ENCODE measurements around the gene CIITA. TPM values are rescaled to one million over a fixed set of nuclear protein-coding genes. Genes with fewer than 3 reads are reported as not detected.

The CIITA gene
- total and polyA plus RNA-seq, 10 of the 15 experiments (the other 5 are each of a cell fraction or from before 2014, with no cell fraction given) = 11.5 to 145 (median 49.7) TPM

DNA sequence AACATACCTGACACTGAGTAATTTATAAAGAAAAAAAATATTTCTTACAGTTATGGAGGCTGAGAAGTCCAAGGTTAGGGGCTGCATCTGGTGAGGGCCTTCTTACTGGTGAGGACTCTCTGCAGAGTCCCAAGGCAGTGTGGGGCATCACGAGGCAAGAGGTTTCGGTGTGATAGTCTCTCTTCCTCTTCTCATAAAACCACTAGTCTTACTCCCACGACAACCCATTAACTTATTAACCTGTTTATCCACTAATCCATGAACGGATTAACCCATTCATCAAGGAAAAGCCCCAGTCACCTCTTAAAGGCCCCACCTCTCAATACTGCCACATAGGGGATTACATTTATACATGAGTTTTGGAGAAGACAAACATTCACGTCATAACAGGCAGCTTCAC lies 20.1 kb downstream of the CIITA start (continued):
- TF ChIP-seq, protein P1, sequence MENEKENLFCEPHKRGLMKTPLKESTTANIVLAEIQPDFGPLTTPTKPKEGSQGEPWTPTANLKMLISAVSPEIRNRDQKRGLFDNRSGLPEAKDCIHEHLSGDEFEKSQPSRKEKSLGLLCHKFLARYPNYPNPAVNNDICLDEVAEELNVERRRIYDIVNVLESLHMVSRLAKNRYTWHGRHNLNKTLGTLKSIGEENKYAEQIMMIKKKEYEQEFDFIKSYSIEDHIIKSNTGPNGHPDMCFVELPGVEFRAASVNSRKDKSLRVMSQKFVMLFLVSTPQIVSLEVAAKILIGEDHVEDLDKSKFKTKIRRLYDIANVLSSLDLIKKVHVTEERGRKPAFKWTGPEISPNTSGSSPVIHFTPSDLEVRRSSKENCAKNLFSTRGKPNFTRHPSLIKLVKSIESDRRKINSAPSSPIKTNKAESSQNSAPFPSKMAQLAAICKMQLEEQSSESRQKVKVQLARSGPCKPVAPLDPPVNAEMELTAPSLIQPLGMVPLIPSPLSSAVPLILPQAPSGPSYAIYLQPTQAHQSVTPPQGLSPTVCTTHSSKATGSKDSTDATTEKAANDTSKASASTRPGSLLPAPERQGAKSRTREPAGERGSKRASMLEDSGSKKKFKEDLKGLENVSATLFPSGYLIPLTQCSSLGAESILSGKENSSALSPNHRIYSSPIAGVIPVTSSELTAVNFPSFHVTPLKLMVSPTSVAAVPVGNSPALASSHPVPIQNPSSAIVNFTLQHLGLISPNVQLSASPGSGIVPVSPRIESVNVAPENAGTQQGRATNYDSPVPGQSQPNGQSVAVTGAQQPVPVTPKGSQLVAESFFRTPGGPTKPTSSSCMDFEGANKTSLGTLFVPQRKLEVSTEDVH (IDR thresholded peaks at IDR 0.05; ENCODE audit: low read depth, partially characterized antibody) = no peak
- TF ChIP-seq ZNF217 (IDR thresholded peaks at IDR 0.05) = no peak
- no peak for TF ChIP-seq KAT2A (conservative IDR thresholded peaks at IDR 0.05; ENCODE audit: control insufficient read depth, low read depth, low read length)
- TF ChIP-seq, protein P2, sequence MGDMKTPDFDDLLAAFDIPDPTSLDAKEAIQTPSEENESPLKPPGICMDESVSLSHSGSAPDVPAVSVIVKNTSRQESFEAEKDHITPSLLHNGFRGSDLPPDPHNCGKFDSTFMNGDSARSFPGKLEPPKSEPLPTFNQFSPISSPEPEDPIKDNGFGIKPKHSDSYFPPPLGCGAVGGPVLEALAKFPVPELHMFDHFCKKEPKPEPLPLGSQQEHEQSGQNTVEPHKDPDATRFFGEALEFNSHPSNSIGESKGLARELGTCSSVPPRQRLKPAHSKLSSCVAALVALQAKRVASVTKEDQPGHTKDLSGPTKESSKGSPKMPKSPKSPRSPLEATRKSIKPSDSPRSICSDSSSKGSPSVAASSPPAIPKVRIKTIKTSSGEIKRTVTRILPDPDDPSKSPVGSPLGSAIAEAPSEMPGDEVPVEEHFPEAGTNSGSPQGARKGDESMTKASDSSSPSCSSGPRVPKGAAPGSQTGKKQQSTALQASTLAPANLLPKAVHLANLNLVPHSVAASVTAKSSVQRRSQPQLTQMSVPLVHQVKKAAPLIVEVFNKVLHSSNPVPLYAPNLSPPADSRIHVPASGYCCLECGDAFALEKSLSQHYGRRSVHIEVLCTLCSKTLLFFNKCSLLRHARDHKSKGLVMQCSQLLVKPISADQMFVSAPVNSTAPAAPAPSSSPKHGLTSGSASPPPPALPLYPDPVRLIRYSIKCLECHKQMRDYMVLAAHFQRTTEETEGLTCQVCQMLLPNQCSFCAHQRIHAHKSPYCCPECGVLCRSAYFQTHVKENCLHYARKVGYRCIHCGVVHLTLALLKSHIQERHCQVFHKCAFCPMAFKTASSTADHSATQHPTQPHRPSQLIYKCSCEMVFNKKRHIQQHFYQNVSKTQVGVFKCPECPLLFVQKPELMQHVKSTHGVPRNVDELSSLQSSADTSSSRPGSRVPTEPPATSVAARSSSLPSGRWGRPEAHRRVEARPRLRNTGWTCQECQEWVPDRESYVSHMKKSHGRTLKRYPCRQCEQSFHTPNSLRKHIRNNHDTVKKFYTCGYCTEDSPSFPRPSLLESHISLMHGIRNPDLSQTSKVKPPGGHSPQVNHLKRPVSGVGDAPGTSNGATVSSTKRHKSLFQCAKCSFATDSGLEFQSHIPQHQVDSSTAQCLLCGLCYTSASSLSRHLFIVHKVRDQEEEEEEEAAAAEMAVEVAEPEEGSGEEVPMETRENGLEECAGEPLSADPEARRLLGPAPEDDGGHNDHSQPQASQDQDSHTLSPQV (IDR thresholded peaks at IDR 0.05) = no peak
- no peak for TF ChIP-seq PAX5 (IDR thresholded peaks at IDR 0.05; ENCODE audit: borderline replicate concordance, low read depth, low read length)
- TF ChIP-seq, protein P3, sequence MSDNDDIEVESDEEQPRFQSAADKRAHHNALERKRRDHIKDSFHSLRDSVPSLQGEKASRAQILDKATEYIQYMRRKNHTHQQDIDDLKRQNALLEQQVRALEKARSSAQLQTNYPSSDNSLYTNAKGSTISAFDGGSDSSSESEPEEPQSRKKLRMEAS (IDR thresholded peaks at IDR 0.05; ENCODE audit: low read depth, low read length) = no peak
- 0 out of 2 replicates have a peak, but pooled peaks have one; percentile 74 for TF ChIP-seq RCOR1 (conservative IDR thresholded peaks at IDR 0.05; ENCODE audit: low read depth, low read length)
- TF ChIP-seq HDAC6 (IDR thresholded peaks at IDR 0.05; ENCODE audit: unreplicated experiment) = no peak
- TF ChIP-seq, protein P4, sequence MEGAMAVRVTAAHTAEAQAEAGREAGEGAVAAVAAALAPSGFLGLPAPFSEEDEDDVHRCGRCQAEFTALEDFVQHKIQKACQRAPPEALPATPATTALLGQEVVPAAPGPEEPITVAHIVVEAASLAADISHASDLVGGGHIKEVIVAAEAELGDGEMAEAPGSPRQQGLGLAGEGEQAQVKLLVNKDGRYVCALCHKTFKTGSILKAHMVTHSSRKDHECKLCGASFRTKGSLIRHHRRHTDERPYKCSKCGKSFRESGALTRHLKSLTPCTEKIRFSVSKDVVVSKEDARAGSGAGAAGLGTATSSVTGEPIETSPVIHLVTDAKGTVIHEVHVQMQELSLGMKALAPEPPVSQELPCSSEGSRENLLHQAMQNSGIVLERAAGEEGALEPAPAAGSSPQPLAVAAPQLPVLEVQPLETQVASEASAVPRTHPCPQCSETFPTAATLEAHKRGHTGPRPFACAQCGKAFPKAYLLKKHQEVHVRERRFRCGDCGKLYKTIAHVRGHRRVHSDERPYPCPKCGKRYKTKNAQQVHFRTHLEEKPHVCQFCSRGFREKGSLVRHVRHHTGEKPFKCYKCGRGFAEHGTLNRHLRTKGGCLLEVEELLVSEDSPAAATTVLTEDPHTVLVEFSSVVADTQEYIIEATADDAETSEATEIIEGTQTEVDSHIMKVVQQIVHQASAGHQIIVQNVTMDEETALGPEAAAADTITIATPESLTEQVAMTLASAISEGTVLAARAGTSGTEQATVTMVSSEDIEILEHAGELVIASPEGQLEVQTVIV (IDR thresholded peaks at IDR 0.05; ENCODE audit: borderline replicate concordance, partially characterized antibody) = no peak
- TF ChIP-seq SMAD5 (IDR thresholded peaks at IDR 0.05; ENCODE audit: low read depth) = no peak
- TF ChIP-seq TBL1XR1 (IDR thresholded peaks at IDR 0.05; ENCODE audit: low read depth, low read length) = no peak
- TF ChIP-seq RBBP5 (conservative IDR thresholded peaks at IDR 0.05) = no peak
- no peak for TF ChIP-seq NR2C2 (IDR thresholded peaks at IDR 0.05; ENCODE audit: borderline replicate concordance, control insufficient read depth, insufficient read length, low read depth)
- TF ChIP-seq BACH1 (IDR thresholded peaks at IDR 0.05; ENCODE audit: borderline replicate concordance) = no peak; the same call in 1 of the 2 replicates
